GM21786 (cell line): ENCODE results near the gene ADD2.

ENCODE experiments used
- ATAC-seq: cut with Tn5 transposase; IDR thresholded peaks from one replicate; pipeline ENCODE4 v1.9.1; 2021; ENCODE audit not compliant: unreplicated experiment

ADD2 gene

DNA sequence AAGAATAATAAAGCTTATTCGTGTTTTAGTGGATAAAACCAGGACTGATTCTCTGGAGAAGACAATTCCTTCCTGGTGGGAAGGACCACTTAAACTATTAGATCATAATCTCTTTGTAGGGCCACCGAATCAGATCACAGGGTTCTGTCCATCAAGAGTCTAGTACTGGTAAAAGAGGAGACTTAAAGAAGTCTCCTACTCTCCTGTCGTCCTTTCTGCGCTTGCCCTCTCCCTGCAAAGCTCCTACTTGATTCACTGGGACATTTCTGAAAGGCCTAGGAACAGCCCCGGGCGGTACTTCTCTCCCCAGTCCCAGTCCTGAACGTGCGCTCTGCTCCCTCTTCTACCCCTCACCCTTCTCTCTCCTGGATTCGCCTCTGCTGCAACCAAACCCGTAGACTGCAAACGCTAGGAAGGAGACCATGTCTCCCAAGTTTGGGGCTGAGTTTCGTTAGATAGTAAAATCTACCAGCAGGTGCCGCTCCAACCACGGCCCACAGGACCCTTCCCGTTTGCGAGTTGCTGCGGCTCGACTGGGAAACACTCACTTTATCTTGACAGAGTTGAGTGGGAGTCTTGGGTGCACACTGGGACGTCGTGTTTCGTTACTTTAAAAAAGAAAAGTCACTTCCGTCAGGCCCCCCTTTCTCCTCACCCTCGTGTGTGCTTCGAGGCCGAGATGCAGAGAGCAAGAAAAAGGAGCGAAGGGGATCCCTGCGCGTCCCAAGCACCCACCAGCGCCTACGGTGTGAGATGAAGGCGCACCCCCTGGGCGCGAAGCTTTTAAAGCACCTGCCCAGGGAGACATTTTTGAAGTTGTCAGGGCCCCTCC lies 21.5 kb upstream of the ADD2 start:
- ATAC-seq, result no peak

- no peak for ATAC-seq
Observed at GRCh38 chr2:70785137-70785911, 17.3 kb upstream of the ADD2 start.

DNA sequence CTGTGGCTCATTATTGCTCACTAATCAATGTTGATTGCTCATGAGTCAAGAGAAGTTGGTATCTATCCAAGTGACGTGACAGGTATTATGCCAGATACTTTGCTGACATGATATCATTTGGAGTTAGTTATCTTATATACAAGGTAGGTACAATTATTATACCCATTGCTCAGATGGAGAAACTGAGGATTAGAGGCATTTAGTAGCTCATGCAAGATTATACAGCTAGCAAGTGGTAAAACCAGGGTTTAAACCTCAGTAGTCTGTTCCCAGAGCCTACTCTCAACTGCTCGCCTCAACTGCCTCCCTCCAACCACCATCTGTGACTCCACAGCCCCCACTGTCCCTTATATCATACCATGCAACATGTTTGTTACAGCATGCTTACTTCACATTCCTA lies 16.3 kb upstream of the ADD2 start:
- ATAC-seq, result no peak

DNA sequence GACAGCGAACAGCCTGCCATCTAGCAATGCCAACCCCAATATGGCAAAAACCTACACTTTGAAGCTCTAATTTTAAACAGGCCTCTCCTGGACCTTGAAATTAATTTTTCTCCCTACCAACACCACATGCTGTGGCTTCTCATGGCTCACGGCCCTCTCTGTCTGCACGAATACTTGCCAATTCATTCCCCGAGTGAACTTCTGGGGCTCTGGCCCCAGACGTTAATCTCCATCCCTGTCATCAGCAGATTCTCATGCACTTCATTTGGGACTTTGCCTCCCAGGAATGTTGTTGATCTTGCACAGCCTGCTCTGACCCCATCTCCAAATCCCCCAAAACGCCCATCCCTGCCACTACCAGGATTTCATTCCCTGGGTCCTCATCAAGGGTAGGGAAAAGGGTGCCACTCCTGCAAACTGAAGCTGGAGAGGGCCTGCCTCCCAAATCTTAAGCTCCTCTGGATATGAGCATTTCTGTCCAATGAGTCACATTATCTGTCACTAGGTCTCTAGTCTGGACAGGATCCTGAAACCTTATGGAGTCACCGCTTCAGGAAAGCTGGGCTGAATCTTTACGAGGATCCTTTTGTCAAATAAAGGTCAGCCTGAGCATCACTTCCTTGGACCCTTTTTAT lies 12.0 kb upstream of the ADD2 start:
- ATAC-seq, result no peak

DNA sequence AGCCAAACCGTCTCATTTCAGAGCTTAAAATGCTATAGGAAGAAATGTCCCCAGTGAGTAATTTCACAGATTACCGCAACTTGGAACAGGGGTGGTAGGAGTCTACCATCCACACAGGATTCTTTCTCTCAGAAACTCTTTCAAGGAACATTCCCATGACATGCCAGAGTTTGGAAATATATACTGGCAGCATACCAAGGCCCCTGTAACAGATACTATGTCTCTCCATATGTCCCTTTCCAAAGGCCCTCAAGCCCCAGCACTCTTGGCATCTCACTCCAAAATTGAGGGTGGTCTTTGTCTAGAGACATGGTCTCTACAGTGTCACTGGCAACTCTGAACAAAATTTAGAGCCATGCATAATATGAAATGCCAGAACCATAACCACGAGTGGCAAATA lies 11.5 kb upstream of the ADD2 start:
- no peak for ATAC-seq

DNA sequence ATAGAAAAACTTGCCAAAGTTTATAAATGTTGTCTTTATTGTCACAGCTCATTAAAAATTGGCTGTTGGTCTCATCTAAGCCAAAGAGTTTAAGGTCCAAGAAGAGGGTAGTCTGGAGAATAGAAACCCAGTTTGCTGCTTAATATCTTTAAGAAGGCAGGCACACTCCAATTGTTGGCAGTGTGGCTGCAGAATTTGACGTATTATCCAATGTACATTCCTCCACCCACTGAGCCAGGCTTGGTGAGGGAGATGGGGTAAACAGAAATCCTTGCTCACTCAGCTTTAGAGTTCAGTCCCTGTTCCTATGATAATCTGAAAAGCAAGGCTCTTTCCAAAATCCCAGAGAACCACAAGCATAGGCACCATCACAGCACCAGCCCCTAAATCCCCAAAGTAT lies 10.7 kb upstream of the ADD2 start:
- no peak for ATAC-seq

GRCh38 chr2:70777450-70777849 lies 9.4 kb upstream of the ADD2 start:
- no peak for ATAC-seq

DNA sequence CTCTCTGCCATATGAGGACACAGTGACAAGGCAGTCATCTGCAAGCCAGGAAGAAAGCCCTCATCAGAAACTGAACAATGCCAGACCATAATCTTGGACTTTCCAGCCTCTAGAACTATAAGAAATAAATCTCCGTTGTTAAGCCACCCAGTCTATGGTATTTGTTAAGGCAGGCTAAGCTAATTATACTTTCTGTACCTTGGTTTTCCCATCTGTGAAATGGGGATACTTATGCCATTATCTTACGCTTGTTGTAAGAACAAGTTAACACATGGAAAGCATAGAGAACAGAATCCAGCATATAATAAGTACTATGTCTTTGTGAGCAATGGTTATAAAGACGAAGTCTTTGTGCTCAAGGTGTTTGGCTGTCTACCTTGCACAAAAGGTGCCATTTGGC lies 8.3 kb upstream of the ADD2 start:
- no peak for ATAC-seq

DNA sequence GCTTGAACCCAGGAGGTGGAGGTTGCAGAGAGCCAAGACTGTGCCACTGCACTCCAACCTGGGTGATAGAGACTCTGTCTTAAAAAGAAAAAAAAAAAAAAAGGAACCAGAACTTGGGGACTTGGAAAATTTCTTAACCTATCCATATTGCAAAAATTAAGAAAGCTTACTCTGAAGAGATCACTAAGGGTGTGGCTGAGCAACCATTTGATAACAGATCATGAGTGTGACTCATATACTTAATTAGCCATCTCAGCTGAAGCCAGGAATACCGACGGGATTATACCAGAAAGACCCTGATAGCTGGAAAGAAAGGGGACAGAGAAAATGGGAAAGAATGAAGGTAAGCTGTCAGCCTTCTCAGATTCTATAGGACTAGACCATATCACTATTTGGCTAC lies 7.1 kb upstream of the ADD2 start:
- ATAC-seq, result no peak

DNA sequence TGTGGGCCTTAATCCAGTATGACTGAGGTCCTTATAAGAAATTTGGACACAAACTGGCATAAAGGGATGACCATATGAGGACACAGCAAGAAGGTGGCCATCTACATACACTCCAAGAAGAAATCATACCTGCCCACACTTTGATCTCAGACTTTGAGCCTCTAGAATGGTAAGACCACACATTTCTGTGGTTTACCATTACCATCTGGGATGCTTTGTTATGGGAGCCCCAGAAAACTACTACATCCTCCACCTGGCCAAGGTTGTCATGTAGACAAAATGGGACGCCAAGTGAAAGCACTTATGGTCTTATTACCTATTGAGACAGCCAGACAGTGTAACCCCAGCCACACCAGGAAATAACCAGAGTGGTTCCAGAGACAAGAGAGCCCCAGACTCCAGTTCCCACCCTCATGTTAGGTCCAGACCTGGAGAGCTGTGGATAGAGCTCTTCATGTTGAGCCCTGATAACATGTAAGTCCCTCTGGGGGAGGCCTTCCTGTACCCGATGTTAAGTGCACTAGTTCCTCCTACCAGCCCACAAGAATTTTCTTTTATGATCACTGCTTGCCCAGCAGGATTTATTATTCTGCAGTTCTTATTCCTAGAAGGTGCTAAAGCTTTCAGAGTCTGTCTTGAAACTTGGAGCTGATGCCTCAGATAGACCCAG lies 4.6 kb upstream of the ADD2 start:
- no peak for ATAC-seq

GRCh38 chr2:70771446-70771845 lies 3.4 kb upstream of the ADD2 start:
- peak; percentile 59 for ATAC-seq

- ATAC-seq, result no peak
Observed at GRCh38 chr2:70769450-70769849, 1.4 kb upstream of the ADD2 start.

- no peak for ATAC-seq
Observed at GRCh38 chr2:70768590-70769085, 638 bp upstream of the ADD2 start.

- no peak for ATAC-seq
Observed at GRCh38 chr2:70767079-70767698, 811 bp downstream of the ADD2 start.

DNA sequence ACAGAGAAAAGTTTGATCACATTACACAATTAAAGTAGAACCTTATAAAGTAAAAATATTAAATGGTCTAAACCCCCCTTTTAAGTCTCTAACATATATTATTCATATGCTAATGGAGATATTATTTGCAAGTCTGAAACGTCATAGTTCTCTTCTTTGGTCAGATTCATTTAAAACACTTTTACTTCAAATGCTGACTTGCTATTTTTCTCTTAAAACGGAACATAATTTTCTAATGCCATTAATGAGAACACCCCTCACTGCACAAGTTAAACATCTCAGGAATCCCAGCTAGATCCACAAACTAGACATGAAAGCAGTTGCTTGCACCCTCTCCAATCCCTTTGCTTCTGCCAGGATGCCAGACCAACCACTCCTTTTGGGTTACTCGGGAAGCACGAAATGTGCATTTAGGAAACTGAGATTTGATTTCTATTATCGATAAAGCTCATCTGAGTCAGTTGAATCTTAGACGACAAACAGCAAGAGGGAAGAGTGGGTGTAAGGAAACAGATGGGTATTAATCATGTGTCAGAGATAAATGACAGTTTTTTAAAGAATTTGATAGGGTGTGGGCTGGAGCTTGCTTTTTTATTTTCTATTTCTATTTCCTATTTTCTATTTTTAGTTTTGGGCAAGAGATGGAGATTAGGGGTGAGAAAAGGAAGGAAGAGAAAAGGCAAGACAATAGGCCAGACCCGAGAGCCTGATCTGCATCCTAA lies 1.5 kb downstream of the ADD2 start:
- no peak for ATAC-seq

DNA sequence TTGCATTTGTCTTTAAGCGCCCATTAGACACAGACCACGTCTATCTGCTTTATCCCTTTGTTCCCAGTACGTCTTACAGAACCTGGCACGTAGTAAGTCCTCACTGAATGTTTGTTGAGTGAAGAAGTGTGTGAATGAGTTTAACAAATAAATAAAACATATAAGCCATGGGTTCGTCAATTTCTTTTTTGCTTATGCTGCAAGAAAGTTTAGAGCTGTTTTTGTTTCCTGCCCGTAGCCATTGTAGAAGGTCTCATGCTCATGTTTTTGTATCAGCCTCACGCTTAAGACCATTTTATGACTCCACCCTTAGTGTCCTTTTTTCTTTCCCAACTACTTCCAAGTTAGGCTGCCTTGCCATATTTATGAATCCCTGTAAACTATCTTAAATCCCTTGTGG lies 2.5 kb downstream of the ADD2 start:
- no peak for ATAC-seq

DNA sequence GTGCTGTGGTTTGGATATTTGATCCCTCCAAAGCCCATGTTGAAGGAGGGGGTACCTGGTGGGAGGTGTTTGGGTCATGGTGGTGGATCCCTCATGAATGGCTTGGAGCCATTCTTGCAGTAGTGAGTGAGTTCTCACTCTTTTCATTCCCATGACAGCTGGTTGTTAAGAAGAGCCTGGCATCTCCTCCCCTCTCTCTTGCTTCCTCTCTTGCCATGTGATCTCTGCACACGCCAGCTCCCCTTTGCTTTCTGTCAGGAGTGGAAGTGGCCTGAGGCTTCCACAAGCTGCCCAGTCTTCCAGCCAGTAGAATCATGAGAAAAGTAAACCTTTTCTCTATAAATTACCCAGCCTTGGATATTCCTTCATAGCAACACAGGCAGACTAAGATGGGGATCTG lies 8.6 kb downstream of the ADD2 start:
- ATAC-seq, result no peak

- ATAC-seq, result no peak
Observed at GRCh38 chr2:70757966-70758365, 10.0 kb downstream of the ADD2 start.

DNA sequence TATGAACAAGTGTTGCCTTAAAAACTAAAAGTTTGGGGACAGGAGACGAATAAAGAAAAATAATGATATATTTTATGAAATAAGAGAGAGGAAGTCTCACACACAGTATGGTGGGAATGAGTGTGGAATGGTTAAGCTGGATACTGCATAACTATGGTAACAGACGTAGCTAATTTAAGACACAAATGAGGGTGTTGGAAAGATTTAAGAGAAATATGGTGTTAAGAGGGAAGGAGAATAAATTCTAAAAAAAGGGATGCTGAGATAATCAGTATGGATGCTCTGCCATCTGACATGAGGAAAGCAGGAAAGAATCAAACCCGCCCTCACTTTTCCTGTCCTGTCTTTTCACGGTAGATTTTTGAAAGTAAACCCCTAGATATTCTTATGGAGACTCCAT lies 10.6 kb downstream of the ADD2 start:
- ATAC-seq, result no peak

DNA sequence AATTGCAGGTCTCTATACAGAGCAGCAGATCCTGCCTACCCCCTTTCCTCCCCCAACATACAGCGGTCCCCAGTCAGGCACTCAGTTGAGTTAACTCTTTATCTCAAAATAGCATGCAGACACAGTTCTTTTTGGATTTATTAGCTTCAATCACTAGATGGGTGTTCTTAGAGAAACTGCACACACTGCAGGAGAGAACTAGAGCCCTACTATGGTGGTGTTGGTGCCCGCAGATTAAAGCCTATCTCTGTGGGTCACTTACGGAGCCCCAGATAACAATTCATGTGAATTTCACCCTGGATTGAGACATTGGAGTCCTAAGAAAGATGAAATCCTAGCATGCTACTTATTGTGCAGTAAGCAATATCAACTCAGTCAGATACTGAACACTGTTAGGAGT lies 11.9 kb downstream of the ADD2 start:
- no peak for ATAC-seq
